Measurements from ENCODE around the gene KRTAP5-6.

The KRTAP5-6 gene

DNA sequence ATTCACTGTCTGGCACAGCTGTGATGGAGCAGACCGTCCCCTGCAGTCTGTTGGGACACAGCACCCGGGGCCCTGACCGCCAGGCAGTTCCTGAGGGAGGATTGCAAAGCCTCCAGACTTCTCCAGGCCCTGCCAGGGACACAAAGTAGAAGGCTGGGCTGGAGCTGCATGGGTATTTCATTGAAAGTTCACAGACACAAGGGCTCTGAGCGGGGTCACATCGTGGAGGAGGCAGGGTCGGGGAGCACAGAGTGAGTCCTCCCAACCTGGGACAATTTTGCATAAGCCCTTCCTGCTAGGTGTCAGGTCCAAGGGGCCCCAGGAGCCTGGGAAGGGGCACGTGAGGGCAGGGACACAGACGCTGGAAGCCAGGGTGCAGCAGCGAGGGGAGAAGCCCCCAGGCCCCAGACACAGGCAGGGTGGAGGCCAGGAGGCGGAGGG lies 37.7 kb downstream of the KRTAP5-6 start:
- peaks cover 70% of the 10 kb centered on the region for H3K27me3 Mint-ChIP-seq (ENCODE audit: low read depth, poor library complexity)
- H3K9me3 Mint-ChIP-seq = peaks cover 30% of the 10 kb centered on the region
- no peak overlapping the region for H3K4me3 Mint-ChIP-seq
- DNase-seq = no peak
- TF ChIP-seq, protein P1, sequence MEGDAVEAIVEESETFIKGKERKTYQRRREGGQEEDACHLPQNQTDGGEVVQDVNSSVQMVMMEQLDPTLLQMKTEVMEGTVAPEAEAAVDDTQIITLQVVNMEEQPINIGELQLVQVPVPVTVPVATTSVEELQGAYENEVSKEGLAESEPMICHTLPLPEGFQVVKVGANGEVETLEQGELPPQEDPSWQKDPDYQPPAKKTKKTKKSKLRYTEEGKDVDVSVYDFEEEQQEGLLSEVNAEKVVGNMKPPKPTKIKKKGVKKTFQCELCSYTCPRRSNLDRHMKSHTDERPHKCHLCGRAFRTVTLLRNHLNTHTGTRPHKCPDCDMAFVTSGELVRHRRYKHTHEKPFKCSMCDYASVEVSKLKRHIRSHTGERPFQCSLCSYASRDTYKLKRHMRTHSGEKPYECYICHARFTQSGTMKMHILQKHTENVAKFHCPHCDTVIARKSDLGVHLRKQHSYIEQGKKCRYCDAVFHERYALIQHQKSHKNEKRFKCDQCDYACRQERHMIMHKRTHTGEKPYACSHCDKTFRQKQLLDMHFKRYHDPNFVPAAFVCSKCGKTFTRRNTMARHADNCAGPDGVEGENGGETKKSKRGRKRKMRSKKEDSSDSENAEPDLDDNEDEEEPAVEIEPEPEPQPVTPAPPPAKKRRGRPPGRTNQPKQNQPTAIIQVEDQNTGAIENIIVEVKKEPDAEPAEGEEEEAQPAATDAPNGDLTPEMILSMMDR (IDR thresholded peaks at IDR 0.05) = no peak
- peaks cover 7% of the 10 kb centered on the region for H3K36me3 Mint-ChIP-seq (ENCODE audit: low read depth)
- no peak overlapping the region for H3K27ac Mint-ChIP-seq
- peaks cover 10% of the 10 kb centered on the region for H3K4me1 Mint-ChIP-seq

DNA sequence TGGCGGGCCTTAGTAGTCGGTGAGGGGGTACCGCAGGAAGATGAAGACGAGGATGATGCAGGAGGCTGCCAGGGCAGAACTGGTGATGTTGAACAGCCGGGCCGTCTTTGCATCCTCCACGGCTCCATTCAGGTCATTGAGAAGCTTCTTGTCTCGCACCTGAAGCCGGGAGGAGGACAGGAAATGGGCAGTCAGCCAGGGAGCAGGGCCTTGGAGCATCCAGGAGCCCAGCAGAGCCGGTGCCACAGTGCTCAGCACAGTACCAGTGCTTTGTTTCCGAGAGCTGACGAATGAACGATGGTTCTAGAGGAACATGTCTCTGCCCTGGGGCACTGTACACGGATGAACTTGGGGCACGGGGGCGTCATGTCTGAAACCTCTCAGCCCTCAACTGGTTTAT lies 38.3 kb downstream of the KRTAP5-6 start:
- Mint-ChIP-seq H3K9me3 (peaks cover 30% of the 10 kb centered on the region), H3K4me1 (peaks cover 10% of the 10 kb centered on the region), H3K4me3 (no peak overlapping the region), H3K27ac (no peak overlapping the region), H3K27me3 (ENCODE audit: low read depth, poor library complexity) (peaks cover 65% of the 10 kb centered on the region), H3K36me3 (ENCODE audit: low read depth) (peaks cover 7% of the 10 kb centered on the region)
- DNase-seq = no peak
- TF ChIP-seq, protein P1 (IDR thresholded peaks at IDR 0.05) = no peak

DNA sequence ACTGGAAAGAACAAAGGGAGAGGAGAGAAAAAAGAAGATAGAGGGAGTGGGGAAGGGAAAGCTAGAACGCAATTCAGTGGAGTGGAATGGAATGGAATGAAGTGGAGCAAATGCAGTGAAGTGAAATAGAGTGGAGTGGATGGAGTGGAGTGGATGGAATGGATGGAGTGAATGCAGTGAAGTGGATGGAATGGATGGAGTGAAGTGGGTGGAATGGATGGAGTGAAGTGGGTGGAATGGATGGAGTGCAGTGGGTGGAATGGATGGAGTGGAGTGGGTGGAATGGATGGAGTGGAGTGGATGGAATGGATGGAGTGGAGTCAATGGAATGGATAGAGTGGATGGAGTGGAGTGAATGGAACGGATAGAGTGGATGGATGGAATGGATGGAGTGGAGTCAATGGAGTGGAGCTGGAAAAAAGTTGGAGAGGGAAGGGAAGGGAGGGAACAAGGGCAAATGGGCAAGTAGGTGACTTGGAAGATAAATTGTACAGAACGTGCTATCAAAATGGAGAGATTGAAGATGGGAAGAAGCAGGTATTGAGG lies 39.5 kb downstream of the KRTAP5-6 start:
- no peak overlapping the region for H3K4me3 Mint-ChIP-seq
- TF ChIP-seq, protein P1 (IDR thresholded peaks at IDR 0.05) = no peak
- no peak for DNase-seq
- H3K36me3 Mint-ChIP-seq (ENCODE audit: low read depth) = peaks cover 7% of the 10 kb centered on the region
- peaks cover 9% of the 10 kb centered on the region for H3K4me1 Mint-ChIP-seq
- H3K27me3 Mint-ChIP-seq (ENCODE audit: low read depth, poor library complexity) = peaks cover 57% of the 10 kb centered on the region
- no peak overlapping the region for H3K27ac Mint-ChIP-seq
- H3K9me3 Mint-ChIP-seq = peaks cover 30% of the 10 kb centered on the region

DNA sequence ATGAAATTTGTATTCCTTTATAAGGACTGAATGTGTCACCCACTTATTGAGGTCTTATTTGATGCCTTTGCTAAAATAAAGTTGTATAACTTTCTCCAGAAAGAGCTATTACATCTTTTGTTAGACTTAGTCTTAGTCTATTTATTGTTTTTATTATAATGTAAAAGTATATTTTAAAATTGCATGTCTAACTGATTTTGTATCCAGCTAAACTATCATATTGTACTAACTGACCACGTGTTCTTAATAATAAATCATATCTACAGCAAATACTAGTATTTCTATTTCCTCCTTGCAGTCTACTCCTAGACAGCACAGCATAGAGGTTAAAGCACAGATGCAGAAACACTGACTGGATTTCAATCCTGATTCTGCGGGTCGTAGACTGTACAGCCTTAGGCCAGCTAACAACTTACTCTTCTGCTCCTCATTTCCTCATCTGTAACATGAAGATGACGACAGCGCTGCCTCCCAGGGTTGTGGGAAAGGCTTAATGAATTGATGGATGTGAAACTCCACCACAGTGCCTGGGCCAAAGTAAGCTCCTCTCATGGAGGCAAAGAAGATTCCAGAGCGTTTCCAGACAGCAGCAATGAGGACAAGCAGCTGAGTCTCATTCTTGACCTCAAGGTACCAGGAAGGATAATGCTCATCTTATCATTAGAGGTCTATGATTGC lies 40.2 kb downstream of the KRTAP5-6 start:
- Mint-ChIP-seq H3K4me3 (no peak overlapping the region), H3K4me1 (peaks cover 2% of the 10 kb centered on the region), H3K9me3 (peaks cover 30% of the 10 kb centered on the region), H3K27ac (no peak overlapping the region), H3K36me3 (ENCODE audit: low read depth) (peaks cover 7% of the 10 kb centered on the region), H3K27me3 (ENCODE audit: low read depth, poor library complexity) (peaks cover 52% of the 10 kb centered on the region)
- TF ChIP-seq, protein P1 (IDR thresholded peaks at IDR 0.05) = no peak
- no peak for DNase-seq

DNA sequence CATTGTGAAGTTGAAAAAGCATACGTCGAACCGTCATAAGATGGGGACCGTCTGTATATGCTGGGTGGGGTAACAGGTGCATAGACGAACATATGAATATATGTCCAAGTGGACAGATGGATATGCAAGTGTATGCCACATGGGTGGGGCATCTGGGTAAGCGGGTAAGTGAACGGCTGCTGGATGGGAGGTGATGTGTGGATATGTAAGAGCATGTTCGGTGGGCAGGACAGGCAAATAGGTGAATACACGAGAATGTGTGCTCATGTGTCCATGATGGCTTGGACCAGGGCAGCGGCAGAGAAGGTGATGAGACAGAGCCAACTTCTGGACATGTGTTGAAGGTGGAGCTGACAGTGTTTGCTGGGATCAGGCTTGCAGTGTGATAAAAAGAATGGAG lies 41.4 kb downstream of the KRTAP5-6 start:
- H3K36me3 Mint-ChIP-seq (ENCODE audit: low read depth) = peaks cover 7% of the 10 kb centered on the region
- DNase-seq = no peak
- H3K9me3 Mint-ChIP-seq = peaks cover 30% of the 10 kb centered on the region
- TF ChIP-seq, protein P1 (IDR thresholded peaks at IDR 0.05) = no peak
- H3K27me3 Mint-ChIP-seq (ENCODE audit: low read depth, poor library complexity) = peaks cover 48% of the 10 kb centered on the region
- H3K4me1 Mint-ChIP-seq = no peaks in the 10 kb centered on the region
- H3K27ac Mint-ChIP-seq = no peak overlapping the region
- H3K4me3 Mint-ChIP-seq = no peak overlapping the region

DNA sequence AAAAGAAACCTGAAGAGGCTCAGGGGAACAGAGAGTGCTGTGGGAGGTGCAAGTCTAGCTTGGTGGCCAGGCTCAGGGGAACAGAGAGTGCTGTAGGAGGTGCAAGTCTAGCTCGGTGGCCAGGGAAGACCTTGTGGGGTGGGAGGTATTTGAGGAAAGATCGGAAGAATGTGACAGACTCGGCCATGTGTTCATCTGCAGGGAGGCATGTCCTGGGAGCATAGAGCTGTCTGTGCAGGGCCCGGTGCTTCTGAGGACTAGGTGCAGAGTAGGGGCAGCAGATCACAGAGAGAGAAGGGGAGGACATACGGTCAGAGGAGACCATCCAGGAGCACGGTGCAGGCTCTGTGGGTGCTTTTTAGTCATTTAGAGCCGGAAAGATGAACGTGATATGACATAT lies 42.6 kb downstream of the KRTAP5-6 start:
- no peaks in the 10 kb centered on the region for H3K4me1 Mint-ChIP-seq
- H3K4me3 Mint-ChIP-seq = no peak overlapping the region
- peak overlapping the region; percentile 2 for H3K27ac Mint-ChIP-seq
- peaks cover 38% of the 10 kb centered on the region for H3K27me3 Mint-ChIP-seq (ENCODE audit: low read depth, poor library complexity)
- peaks cover 30% of the 10 kb centered on the region for H3K9me3 Mint-ChIP-seq
- no peak for DNase-seq
- TF ChIP-seq, protein P1 (IDR thresholded peaks at IDR 0.05) = no peak
- peaks cover 7% of the 10 kb centered on the region for H3K36me3 Mint-ChIP-seq (ENCODE audit: low read depth)

Data from nephron progenitor cell (in vitro differentiated cells).